BE2C (cell line): Measurements from ENCODE around the gene LYRM4.

ENCODE experiments used
- DNase-seq: peaks from one replicate; pipeline ENCODE4 v3.0.0-alpha.2; 2020
- H3K27me3 ChIP-seq: fragments of 250-450 bp; sonication (Bioruptor Pico); 2 replicates; pipeline ENCODE4 v1.5.1; 2020; ENCODE audit warnings: mild to moderate bottlenecking
- H3K36me3 ChIP-seq: fragments of 250-450 bp; sonication (Bioruptor Pico); 2 replicates; pipeline ENCODE4 v1.5.1; 2020; ENCODE audit warnings: mild to moderate bottlenecking
- H3K4me1 ChIP-seq: fragments of 250-450 bp; sonication (Bioruptor Pico); 2 replicates; pipeline ENCODE4 v1.5.1; 2020
- H3K4me3 ChIP-seq: 2 replicates; pipeline ENCODE4 v1.5.1; 2011; ENCODE audit warnings: low read depth, low read length
- H3K9me3 ChIP-seq: fragments of 250-450 bp; sonication (Bioruptor Pico); 2 replicates; pipeline ENCODE4 v1.5.1; 2020
- CTCF ChIP-seq: IDR thresholded peaks from 2 replicates; pipeline ENCODE4 v1.5.1; 2012; ENCODE audit warnings: mild to moderate bottlenecking, low read depth, low read length

LYRM4 gene

DNA sequence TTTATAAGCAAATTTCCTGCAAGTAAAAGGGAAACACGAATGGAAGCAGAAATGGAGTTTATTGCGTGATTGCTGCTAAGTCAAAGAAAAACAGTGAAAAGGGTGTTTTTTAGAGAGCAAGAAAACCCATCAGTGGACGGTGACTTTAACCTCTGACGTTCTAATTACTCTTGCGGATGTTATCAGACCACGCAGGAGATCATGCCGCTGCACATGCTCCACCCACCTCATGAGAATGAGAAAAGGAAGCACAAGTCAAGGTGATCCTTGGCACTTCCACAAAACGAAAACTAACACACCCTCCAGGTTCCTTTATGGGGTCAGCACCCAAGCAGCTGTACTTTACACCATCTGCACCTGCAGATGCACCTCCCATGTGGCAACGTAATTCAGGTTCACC, 45.0 kb downstream of the LYRM4 start:
- Histone ChIP-seq H3K9me3 (no peaks in the 10 kb centered on the region), H3K4me3 (no peak overlapping the region), H3K36me3 (peaks cover 18% of the 10 kb centered on the region), H3K27me3 (no peaks in the 10 kb centered on the region), H3K4me1 (peaks cover 10% of the 10 kb centered on the region)
- TF ChIP-seq CTCF, result no peak
- DNase-seq, result no peak

GRCh38 chr6:5215159-5215558, 45.6 kb downstream of the LYRM4 start:
- no peaks in the 10 kb centered on the region for H3K27me3 ChIP-seq
- no peak for TF ChIP-seq CTCF
- no peaks in the 10 kb centered on the region for H3K9me3 ChIP-seq
- no peak overlapping the region for H3K4me3 ChIP-seq
- no peak for DNase-seq
- H3K4me1 ChIP-seq, result peaks cover 10% of the 10 kb centered on the region
- peaks cover 18% of the 10 kb centered on the region for H3K36me3 ChIP-seq

- Histone ChIP-seq H3K4me1 (peaks cover 10% of the 10 kb centered on the region), H3K27me3 (no peaks in the 10 kb centered on the region), H3K9me3 (no peaks in the 10 kb centered on the region), H3K36me3 (peaks cover 18% of the 10 kb centered on the region), H3K4me3 (no peak overlapping the region)
- TF ChIP-seq CTCF, result peak; percentile 76
- peak; percentile 69 for DNase-seq
Measured at GRCh38 chr6:5214570-5215052, 46.1 kb downstream of the LYRM4 start.

DNA sequence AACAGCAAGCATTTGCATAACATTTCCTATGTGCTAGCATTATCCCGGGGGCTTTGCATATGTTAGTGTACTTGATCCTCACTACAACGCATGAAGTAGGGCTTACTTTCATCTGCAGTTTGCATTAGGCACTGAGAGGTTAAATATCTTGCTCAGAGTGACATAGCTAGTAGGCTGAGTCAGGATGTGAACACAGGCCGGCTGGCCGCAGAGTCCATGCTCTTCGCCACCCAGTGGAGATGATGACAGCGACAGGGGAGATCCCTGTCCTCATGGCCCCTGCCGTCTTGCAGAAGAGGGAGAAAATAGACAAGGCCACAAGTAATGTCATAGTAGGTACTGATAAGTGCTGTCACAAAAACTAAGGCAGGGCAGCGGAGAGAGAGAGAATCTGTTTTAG, 46.9 kb downstream of the LYRM4 start:
- no peaks in the 10 kb centered on the region for H3K9me3 ChIP-seq
- H3K27me3 ChIP-seq, result no peaks in the 10 kb centered on the region
- no peak overlapping the region for H3K4me3 ChIP-seq
- no peak for TF ChIP-seq CTCF
- H3K4me1 ChIP-seq, result peaks cover 10% of the 10 kb centered on the region
- peak; percentile 23 for DNase-seq
- peaks cover 18% of the 10 kb centered on the region for H3K36me3 ChIP-seq

DNA sequence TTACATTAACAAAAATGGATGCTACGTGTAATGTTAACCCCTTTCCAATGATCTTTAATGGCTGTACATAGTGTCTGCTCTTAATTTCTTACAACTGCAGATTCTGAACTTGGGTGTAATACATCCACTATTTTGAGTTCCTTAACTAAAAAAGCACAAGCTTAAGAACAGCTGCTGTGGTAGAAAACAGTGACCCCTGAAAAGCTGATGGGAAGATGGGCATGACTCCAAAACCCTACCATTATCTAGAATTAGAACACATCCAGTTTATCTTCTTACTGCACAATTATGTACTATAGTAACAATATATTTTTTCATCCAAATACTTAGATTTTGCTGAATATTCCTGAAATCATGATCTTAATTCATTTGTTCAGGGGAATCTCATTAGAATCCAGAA, 49.3 kb downstream of the LYRM4 start:
- peaks cover 10% of the 10 kb centered on the region for H3K4me1 ChIP-seq
- H3K36me3 ChIP-seq, result peaks cover 18% of the 10 kb centered on the region
- TF ChIP-seq CTCF, result no peak
- no peaks in the 10 kb centered on the region for H3K9me3 ChIP-seq
- no peak for DNase-seq
- H3K27me3 ChIP-seq, result no peaks in the 10 kb centered on the region
- H3K4me3 ChIP-seq, result no peak overlapping the region

GRCh38 chr6:5208471-5208971, 52.2 kb downstream of the LYRM4 start:
- Histone ChIP-seq H3K4me1 (peaks cover 13% of the 10 kb centered on the region), H3K9me3 (no peaks in the 10 kb centered on the region), H3K4me3 (no peak overlapping the region), H3K27me3 (no peaks in the 10 kb centered on the region), H3K36me3 (peaks cover 9% of the 10 kb centered on the region)
- no peak for TF ChIP-seq CTCF
- DNase-seq, result no peak
